GM19351 (cell line): ENCODE measurements around the gene SLC39A8.
A peak's percentile ranks its signal among the peaks of the same experiment; 100 is the strongest.
"Not testable (repeated sequence)": the region's sequence is repeated elsewhere in the genome, so short reads cannot be mapped to it uniquely, and the experiment has no call there.

Source experiments
- ATAC-seq: cut with Tn5 transposase; IDR thresholded peaks from one replicate; pipeline ENCODE4 v1.9.1; 2021; ENCODE audit warnings: mild to moderate bottlenecking, moderate library complexity; ENCODE audit not compliant: unreplicated experiment

The SLC39A8 gene

GRCh38 chr4:102302762-102303161 lies 42.5 kb downstream of the SLC39A8 start:
- ATAC-seq, result no peak

- ATAC-seq, result no peak
Measured at GRCh38 chr4:102301167-102301566, 44.1 kb downstream of the SLC39A8 start.

- ATAC-seq, result peak; percentile 97
Measured at GRCh38 chr4:102299354-102300107, 45.8 kb downstream of the SLC39A8 start.

- no peak for ATAC-seq
Measured at GRCh38 chr4:102298716-102299115, 46.6 kb downstream of the SLC39A8 start.

DNA sequence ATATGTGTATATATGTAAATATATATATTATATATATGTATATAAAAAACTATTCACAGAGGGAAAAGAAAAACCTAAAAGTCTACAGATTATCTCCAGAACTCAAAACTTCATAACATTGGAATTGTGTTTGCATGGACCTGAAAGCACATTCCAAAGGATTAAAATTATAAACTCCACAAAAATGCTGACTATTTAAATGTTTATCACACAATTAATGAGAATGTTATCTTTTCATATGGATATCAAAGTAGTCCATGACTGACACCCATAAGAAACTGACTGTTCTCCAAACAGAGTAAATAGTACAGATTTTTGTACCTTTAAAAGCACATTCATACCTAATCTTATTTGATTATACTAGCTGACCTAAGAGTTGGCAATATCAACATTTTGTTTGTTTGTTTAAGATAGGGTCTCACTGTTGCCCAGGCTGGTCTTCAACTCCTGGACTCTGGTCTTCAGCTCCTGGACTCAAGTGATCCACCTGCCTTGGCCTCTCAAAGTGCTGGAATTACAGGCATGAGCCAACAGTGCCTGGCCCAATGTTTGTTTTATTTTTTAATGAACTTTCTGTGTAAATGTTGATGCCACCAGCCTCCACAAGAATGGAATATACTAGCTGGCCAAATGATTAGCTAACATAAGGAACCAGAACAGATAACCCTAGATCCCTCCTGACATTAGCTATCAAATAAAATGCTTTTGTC lies 50.0 kb downstream of the SLC39A8 start:
- no peak for ATAC-seq

DNA sequence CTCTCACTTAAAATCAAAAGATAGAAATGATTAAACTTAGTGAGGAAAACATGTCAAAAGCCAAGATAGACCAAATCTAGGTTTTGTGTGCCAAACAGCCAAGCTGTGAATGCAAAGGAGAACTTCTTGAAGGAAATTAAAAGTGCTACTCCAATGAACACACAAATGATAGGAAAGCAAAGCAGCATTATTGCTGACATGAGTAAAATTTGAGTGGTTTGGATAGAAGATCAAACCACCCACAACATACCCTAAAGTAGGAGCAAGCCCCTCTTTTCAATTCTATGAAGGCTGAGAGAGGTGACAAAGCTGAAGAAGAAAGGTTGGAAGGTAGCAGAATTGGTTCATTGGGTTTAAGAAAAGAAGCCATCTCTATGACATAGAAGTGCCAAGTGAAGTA lies 56.8 kb downstream of the SLC39A8 start:
- ATAC-seq, result no peak

DNA sequence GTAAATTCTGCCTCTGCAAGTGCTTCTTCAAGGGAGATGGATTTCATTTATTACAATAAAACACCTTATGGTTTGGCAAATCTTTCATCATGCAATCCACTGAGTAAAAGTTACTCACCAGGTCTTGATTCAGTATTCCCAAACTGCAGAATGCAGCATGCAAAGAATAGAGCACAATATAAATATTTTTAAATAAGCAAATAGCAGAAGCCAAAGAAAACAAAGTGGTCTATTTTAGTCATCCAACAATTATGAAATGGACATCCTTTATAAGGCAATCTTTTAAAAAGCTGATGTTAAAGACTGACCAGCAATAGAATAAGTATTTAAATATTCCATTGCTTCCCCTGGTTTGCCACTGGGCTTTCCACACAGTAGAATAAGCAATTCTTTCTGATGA lies 59.5 kb downstream of the SLC39A8 start:
- ATAC-seq, result no peak

GRCh38 chr4:102281171-102281839 lies 64.0 kb downstream of the SLC39A8 start:
- no peak for ATAC-seq

GRCh38 chr4:102273317-102273716 lies 72.0 kb downstream of the SLC39A8 start:
- not testable (repeated sequence) for ATAC-seq

DNA sequence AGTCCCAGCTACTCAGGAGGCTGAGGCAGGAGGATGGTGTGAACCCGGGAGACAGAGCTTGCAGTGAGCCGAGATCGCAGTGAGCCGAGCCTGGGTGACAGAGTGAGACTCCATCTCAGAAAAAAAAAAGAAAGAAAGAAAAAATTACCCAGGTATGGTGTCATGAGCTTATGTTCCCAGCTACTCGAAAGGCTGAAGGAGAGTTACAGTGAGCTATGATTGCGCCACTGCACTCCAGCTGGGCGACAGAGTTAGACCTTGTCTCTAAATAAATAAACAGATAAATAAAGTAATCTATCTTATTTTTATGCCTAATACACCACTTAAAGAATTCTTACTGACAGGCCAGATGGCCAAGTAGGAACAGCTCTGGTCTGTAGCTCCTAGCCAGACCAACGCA lies 73.0 kb downstream of the SLC39A8 start:
- ATAC-seq, result no peak

DNA sequence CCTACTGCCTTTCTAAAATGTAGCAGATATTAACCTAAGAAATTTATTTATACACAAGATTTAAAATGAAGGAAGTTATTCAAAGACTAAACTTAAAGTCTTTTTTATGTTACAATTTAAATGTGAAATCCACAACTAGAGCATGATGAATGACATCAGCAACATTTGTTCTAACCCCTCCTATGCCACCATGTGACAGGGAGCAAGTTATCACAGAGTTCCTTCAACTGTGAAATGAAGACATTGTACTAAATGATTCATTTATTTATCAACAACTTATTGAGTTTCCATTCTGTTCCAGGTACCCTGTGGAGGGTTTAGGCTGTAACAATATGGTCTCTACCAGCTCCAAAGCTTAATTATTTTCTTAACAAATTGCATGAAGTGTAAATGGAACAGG lies 76.9 kb downstream of the SLC39A8 start:
- ATAC-seq, result no peak

DNA sequence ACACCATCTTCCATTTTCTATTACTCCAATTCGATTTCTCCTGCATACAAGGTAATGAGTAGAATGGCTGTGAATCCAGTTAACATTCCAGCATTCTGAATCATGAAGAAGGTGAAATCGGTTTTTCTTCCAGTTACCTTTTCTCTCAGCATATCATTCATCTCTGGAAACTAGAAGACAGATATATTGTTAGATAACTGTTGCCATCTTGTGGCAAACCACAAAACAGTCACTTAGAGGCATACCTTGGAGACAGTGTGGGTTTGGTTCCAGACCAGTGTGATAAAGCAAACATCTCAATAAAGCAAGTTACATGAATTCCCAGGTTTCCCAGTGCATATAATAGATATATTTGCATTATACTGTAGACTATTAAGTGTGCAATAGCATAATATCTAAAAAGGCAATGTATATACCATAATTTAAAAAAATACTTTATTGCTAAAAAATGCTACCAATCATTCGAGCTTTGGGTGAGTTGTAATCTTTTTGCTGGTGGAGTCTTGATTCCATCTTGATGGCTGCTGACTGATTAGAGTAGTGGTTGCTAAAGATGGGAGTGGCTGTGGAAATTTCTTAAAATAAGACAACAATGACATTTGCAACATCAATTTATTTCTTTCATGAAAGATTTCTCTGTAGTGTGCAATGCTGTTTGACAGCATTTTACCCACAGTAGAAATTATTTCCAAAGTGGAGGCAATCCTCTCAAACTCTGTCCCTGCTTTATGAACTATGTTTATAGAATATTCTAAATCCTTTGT lies 82.1 kb downstream of the SLC39A8 start:
- peak; percentile 96 for ATAC-seq

GRCh38 chr4:102259702-102260101 lies 85.6 kb downstream of the SLC39A8 start:
- ATAC-seq, result no peak

GRCh38 chr4:102259081-102259480 lies 86.2 kb downstream of the SLC39A8 start:
- no peak for ATAC-seq

DNA sequence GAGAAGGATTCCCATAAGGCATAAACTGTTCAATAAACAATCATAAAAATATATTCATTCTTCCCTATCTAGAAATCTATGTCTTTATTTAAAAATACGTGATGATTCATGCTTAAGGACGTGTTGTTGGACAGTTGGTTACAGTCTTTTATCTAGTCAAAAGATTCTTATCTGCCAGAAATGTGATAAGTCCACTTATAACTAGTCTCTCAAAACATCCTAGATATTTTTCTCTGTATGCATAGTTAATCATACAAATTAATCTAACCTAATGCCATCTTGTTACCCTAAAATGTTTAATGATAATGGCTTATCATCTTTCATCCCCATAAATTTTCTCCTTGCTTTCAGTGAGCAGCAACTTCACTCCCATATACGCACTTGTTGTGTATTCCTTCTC lies 89.0 kb downstream of the SLC39A8 start:
- ATAC-seq, result no peak

GRCh38 chr4:102253860-102254259 lies 91.4 kb downstream of the SLC39A8 start:
- no peak for ATAC-seq

DNA sequence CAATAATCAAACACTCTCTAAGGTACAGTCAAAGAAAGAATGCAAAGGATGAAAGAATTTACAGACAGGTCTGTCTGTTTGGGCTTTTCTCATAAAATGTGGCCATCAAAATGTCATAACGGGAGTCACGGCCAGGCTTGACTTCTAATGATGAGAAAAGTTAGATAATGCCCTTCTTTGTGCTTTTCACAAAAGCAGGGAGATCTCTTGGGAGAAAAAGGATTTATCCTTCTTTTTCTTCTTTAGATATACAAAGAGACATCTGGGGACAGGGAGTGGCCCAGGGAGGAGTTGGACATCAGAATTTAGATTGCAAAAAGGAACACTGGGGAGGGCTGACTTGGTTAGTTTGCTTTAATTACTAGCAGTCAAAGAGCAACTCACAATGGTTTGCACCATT lies 93.1 kb downstream of the SLC39A8 start:
- no peak for ATAC-seq

- no peak for ATAC-seq
Measured at GRCh38 chr4:102250341-102250740, 94.9 kb downstream of the SLC39A8 start.

DNA sequence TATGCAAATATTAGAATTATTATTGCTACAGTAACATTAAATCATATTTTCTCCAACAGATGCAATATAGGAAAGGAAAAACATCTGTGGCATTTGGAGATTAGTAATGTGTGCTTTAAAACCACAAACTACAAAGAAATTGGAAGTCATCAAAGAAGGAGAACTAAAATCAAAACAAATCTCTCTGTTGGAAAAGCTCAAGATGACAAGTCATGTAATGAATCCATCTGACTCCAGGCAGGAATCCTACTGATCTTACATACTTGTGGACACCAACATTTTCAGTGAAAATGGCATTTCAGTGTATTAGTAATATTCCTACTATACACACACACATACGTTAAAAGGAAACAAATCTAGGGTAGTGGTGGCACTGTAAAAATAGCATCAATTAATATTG lies 98.2 kb downstream of the SLC39A8 start:
- no peak for ATAC-seq

DNA sequence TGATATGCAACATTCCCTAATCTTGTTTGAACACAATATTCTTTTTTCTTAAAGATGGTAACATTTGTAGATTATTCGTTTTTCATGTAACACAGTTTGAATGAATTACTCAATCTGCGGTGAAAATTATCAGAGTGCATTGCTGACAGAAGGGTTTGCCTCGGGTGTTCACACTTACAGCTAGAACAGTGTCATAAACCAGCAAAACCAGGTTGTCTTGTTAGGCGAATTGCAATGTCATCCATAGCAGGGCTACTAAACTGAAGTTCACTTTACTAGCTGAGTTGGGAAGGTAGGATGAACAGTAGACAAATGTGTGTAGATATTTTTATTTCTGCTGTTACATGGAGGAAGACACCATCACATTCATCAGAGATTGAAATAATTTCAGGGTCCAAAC lies 98.9 kb downstream of the SLC39A8 start:
- no peak for ATAC-seq

GRCh38 chr4:102244878-102245535 lies 100.3 kb downstream of the SLC39A8 start:
- no peak for ATAC-seq
